HG03432 (cell line): Measurements from ENCODE around the gene DES.

ENCODE experiments used
- ATAC-seq: cut with Tn5 transposase; IDR thresholded peaks from one replicate; pipeline ENCODE4 v1.9.1; 2021; ENCODE audit warnings: mild to moderate bottlenecking, moderate library complexity; ENCODE audit not compliant: unreplicated experiment

Gene DES

DNA sequence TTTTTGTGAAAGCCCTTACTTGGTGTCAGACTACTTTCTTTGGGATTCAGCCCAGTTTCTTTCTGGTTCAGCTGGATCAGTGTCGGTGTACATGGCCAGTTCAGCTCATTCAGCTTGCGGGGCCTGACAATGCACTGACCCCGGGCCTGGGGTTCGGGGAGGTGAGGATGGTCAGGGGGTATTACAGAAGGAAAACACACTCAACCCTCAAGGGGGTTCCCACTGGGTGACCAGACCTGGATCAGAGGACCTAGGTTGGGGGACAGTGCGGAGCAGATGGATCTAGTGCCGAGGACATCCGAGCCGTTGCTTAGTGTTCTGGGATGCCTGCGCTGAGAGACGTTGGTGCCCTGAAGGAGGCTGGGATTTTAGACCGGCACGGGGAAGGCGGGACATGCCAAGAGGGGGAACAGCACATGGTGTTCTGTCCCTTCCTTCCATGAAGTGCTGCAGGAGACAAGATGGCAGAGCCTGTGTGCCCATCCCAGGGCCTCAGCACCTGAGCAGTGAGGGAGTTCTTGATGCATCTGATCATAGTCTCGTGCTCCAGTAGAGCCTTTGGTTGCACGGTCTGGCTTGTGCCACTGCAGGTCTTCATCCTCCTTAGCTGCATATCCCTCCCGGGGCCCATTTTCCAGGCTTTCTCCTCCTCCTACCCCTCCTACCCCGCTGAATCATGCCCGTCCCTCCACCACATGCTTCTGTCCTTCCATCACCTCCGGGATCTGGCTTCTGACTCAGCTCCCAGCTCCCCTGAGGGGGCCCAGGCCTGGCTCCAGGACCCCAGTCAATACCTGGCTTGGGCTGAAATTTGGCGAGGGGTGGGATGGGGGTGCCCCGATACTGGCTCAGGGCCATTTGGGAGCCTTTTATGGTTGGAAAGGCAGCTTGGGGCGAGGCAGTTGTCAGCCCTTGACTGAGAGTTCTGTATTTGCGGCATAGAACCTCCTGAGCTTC lies 34.5 kb downstream of the DES start:
- ATAC-seq = no peak

DNA sequence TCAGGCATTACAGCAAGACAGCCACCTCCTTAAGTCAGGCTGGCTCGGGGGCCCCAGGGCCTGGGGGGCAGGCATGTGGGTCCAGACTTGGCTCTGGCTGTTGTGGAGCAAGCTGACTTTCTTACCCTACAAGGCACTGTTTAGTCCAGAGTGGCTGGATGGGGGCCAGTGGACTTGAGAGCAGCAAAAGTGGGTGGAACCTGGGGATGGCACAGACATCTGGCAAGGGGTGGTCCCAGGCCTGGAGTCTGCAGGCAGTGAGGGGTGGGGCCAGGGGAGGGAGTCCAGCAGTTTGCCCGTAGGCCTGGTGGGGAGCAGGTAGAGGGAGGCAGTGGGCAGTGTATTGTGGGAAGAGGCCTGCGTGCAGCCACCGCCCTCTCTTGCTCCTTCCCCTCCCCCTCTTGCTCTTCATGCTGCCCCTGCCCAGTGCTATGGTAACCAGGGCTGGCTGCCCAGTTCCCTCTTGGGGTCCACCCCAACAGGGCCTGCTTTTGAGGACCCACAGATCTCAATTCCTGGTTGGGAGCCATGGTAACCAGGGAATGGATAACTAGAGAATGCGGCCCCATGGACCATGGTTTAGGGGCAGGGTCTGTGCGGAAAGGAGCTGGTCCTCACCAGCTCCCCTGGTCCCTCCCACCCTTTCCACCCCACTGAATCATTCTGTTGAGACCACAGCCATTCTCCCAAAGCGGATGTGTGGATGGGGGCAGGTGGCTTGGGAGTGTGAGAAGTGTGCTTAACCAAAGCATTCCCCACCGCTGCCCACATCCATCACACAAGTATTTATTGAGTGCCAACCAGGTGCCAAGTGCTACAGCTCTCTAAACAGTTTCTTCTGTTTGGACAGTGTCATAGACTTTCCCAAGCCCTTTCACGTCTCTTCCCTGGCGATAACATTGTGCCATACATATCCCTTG lies 35.8 kb downstream of the DES start:
- no peak for ATAC-seq

DNA sequence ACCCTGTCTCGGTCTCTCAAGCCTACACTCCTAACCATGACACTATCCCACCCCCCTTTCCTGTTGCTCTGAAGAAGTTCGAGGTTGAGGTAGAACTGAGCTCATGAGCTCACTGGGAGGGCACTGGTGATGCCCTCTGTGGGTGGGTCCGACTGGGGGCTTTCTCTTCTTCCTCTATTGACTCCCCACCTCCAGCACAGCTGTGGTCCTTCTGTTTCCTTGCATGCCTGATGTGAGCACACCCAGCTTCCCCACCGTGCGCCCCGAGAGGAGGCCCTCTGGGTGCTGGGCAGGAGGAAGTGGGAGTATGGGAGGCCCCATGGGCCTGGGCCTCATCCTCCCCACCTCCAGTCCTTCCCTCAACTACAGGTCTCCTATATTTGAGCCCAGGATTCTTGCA lies 37.4 kb downstream of the DES start:
- ATAC-seq = no peak

DNA sequence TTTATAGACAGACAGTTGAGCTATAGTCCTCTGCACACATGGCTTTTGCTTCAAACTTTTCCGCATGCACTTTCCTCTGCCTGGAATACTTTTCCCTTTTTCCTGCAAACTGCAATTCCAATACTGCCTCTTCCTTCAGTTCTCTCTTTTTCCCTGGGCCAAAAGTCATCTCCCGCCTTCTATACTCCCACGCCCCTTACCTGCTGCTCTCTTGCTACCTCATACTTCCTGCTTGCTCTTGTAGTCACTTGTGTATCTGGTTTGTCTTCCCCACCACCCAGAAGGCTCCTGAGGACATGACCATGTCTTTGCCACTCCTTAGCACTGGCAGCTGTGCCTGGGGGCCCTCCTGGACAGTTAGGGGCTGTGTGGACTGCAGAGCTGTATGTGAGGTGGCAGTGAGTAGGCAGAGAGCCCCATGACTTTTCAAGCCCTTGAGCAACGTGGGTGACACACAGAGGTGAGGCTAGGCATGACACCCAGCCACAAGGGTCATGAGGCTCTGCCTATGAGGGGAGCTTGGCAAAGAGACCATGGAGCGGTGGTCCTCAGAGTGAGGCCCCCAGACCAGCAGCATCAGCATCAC lies 39.7 kb downstream of the DES start:
- no peak for ATAC-seq

DNA sequence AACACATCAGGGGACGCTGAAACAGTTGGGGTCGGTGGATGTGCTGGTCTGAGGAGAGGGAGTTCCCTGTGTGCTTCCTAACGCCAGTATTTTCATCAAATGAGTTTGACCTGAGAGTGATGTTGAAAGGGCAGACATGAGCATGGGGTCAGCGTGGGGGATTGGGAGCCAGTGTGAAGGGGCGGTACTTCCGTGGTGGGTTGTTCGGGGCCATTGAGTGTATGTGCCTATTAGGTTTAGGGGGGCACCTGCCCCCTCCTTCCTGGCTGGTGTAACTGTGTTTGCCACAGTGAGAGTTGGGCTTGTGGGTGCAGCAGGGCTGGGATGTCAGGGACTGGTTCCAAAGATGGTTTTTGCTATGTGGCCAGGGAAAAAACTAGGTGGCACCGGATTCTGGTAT lies 40.8 kb downstream of the DES start:
- no peak for ATAC-seq

DNA sequence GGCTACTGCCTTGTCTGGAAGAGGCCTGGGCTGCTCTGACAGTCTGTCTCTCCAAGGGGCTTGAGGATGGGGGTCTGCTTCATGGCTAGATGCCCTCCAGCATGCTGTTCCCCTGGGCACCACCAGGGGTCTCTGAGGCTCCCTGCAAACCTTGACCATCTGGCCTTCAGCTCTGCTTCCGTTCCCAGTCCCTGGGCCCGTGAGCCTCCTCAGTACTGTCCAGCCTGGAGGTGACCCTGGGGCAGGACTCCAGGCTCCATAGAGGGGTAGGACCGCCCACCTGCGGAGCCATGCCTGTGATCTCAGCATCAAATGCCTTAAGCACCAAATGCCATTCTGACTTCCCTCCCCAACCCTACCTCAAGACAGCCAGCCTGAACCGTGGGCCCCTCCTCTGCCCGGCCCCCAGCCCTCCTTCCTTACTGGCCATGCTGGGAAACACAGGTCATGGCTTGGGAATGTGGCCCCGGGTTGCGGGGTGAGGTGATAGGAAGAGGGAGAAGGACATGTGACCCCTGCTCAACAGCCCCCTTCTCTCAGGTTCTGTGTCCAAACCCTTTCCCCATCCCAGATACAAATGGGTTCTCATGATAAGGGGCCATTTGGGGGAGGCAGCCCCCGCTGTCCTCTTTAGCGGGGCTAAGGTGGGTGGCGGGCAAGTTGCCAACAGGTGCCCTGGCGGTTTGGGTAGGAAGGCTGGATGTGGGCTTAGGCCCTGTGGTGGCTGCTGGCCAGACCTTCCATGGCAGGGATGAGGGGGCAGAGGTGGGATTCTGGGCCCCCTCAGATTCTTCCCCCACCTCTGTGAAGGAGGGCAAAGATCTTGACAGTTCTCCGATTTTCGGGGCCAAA lies 41.5 kb downstream of the DES start:
- ATAC-seq = peak; percentile 69

DNA sequence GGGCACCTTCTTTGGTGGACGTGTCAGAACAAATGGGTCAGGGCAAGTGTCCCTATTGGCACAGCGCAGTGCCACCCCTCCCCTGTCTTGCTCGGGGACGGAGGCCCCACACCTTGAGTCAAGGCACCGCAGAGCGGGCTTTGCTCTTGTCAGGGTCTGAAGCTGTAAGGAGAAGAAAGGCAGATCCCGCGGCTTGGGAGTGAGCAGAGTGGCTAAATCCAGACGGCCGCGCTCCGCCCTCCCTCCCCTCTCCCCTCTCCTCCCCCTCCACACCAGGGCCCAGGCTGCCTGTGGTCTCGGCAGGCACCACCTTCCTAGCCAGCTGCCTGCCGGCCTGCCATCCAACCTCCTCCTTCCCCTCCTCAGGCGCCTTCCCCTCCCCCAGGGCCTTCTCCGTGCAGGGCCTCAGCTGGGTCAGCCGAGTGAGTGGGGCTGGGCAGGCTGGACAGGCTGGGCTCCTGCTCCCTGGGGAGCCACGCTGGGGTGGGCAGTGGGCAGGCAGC lies 42.3 kb downstream of the DES start:
- no peak for ATAC-seq

DNA sequence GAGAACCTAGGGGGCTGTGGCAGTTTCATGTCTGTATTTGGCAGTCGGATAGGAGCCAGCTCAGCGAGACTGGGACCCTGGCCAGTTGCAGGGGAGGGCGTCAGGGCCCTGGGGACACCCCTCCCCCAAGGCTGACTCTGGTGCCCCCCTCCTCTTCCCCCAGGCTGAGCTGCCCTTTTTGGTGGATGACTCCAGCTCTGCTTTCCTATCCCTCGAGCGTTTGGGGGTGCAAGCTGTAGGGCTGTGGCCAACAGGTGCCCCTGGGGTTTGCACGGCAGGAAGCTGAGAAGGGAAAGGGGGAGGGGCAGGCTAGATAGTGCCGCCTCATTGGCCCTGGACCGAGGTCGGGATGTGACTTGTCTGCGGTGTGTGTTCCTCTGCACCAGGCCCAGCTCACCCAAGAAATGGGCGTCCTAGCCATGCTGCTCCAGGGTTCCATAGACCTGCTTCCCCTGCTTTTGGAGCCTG lies 42.9 kb downstream of the DES start:
- no peak for ATAC-seq

DNA sequence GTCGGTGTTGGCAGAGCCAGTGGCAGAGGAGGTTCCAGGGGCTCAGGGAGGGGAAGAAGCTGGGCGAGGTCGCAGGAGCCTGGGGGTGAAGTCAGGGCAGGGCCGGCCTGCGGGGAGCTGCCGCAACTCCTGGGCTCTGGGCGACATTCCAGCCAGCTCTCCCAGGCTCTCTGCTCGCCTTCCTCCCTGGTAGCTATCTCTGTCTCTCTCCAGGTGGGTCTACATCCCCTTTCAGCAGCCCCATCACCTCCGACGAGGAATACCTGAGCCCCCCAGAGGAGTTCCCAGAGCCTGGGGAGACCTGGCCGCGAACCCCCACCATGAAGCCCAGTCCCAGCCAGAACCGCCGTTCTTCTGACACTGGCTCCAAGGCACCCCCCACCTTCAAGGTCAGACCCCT lies 43.5 kb downstream of the DES start:
- no peak for ATAC-seq

DNA sequence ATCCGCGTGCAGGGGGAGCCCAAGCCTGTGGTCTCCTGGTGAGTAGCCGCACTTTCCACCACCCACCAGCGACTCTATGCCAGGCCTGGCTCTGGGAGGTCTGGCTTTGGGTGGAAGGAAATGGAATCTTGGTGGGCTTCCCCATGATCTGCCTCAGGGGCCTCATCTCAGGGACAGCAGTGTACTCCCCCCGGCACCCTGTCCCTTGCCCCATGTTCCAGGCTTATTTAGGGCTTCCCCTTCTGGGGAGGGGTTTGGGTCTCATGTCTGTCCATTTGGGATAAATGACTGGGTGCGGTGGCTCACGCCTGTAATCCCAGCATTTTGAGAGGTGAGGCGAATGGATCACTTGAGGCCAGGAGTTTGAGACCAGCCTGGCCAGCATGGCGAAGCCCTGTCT lies 44.2 kb downstream of the DES start:
- ATAC-seq = no peak

DNA sequence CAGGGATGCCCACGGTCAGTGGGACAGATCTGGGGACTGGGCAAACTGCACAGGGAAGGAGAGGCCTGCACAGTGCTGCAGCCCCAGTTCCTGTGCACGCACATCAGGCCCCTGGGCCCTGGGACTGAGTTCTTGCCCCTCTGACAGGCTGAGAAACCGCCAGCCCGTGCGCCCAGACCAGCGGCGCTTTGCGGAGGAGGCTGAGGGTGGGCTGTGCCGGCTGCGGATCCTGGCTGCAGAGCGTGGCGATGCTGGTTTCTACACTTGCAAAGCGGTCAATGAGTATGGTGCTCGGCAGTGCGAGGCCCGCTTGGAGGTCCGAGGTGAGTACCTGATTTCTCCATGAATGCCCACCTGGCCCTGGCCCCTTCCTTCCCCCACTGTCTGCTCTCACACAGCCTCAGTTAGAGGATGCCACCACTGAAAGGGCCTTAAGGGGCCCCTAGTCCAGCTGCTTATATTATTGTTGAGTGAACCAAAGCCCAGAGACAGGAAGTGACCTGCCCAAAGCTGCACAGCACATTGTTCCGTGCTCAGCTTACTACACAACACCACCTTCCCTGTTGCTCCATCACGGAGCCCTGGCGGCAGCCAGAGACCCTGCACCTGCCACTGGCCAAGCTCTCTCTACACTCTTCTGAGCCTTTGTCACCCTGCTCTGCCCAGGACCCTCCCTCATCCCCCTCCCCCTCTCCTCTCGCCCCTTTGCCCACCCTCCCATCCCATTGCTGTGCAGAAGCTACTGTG lies 46.3 kb downstream of the DES start:
- ATAC-seq = no peak

DNA sequence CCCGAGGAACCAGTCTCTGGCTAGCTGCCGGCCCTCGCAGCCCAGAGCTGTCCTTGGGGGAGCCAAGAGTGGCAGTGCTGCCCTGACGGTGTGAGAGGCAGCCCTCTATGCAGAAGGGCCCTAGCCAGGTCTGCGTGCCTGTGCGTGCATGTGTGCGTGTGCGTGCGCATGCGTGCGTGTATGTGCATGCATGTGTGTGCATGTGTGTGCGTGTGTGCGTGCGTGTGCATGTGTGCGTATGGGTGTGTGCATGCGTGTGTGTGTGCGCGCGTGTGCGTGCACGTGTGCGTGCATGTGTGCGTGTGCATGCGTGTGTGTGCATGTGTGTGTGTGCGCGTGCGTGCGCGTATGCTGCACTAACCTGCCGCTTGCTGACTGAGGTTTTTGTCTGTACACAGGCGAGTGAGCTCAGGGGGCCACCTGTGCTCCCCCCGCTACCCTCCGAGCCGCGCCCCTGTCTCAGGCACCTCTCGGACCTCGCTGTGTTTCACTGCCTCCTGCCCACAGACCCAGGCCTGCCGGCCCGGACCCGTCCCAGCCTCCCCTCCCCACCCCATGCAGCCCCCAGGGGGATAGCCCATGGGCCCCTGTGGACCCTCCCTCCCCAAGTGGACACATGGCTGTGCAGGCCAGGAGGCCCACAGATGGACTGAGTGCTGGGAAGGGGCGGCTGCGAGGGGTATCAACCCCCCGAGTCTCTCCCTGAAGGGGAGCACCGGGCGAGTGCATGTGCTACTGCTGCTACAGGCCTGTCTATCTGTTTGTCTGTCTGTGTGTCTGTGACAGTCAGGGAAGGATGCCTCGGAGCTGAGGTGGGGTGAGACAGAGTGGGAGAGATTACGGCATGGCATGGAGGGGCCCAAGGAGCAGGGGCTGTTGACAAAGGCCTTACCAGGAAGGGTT lies 47.7 kb downstream of the DES start:
- ATAC-seq = no peak

DNA sequence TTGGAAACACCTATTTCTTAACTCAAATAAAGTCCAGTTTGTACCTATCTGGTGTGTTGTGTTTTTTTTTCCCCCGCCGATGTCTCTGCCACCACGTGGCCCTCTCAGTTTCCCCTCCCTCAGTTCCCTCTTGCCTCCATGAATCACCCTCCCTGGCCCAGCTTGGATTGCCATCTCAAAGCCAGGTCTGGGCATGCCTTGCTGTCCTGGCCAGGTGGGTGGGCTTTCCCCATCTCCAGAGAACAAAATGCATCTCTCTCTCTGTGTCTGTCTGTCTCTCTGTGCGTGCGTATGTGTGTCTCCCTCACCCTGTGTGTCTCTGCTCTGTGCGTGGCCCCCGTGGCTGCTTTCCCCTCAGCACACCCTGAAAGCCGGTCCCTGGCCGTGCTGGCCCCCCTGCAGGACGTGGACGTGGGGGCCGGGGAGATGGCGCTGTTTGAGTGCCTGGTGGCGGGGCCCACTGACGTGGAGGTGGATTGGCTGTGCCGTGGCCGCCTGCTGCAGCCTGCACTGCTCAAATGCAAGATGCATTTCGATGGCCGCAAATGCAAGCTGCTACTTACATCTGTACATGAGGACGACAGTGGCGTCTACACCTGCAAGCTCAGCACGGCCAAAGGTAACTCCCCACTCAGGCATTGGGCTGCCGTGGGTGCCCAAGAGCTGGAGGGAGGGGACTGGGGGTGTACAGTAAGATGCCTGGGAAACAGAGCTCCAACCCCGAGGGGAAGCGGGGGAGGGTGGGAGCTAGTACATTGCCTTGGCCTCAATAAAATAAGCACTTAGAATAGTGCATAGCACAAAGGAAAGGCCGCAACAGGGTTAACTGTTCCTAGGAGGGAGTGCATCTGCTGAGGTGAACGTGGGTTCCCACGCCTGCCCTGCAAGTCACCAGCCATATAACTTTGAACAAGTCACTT lies 48.9 kb downstream of the DES start:
- no peak for ATAC-seq

DNA sequence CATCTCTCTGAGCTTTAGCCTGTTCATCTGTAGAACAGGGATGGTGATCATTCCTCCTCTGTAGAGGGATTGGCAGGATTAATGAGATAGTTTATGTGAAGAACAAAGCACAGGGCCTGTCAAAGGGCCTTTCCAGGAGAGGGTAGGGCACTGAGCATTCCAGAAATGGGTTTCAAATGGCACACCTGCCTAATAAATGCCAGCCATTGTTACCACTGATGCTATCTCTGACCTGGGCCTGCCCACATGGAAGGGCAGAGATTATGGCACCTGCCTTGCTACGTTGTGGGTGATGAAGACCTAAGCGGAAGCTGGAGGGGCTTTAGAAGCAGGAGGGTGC lies 49.5 kb downstream of the DES start:
- ATAC-seq = no peak

DNA sequence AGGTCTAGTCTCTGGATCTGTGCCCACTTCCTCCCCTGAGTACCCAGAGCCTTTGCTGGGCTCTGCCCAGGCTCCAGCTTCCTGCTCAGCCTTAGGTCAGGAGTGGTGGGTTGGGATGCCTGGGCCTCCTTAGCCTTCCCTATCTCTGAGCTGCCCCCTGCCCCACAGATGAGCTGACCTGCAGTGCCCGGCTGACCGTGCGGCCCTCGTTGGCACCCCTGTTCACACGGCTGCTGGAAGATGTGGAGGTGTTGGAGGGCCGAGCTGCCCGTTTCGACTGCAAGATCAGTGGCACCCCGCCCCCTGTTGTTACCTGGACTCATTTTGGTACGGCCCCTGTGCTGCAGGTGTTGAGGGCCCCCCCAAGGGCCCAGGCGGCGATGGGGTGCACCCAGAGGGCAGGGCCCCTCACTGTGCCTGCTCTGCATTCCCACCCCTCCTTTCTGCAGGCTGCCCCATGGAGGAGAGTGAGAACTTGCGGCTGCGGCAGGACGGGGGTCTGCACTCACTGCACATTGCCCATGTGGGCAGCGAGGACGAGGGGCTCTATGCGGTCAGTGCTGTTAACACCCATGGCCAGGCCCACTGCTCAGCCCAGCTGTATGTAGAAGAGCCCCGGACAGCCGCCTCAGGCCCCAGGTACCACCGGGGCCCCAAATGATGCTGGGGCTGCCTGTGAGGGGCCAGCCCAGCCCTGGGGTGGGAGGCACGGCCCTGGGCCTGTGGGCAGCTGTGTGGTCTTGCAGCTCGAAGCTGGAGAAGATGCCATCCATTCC lies 50.4 kb downstream of the DES start:
- no peak for ATAC-seq

DNA sequence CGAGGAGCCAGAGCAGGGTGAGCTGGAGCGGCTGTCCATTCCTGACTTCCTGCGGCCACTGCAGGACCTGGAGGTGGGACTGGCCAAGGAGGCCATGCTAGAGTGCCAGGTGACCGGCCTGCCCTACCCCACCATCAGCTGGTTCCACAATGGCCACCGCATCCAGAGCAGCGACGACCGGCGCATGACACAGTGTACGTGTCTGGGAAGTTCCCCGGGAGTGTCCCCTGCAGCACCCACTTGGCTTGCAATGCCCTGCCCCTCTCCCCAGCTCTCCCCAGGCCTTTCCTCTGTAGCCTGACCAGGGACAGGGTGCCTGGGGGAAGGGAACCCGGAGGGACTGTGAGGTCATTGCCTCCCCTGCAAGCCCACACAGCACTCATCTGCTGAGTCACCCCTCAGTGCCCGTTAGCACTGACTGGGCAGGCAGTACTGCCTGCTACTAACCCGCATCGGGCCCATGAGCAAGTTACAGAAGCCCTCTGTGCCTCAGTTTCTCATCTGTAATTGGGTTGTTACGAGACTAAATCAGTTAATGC lies 51.1 kb downstream of the DES start:
- no peak for ATAC-seq

DNA sequence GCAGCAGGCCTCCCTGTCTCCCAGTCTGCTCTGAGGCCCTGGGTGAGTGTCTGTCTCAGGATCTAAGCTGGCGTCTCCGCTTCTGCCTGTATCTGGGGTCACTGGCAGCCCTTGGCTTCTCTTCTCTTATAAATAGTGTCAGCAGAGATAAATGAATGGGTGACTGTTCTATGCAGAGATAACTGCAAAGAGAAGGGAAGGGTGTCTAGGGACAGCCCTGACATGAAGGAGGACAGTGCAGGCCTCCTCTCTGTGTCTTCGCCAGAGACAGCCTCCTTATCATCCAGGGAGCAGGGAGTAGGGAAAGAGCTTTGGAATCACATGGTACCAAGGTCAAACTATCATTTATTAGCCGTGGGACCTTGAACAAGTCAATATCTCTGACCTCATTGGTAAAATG lies 52.3 kb downstream of the DES start:
- no peak for ATAC-seq
